GM21360 (cell line): ENCODE data around the gene C6orf132.

Experiments
- ATAC-seq: cut with Tn5 transposase; IDR thresholded peaks from one replicate; pipeline ENCODE4 v1.9.1; 2021; ENCODE audit warnings: mild to moderate bottlenecking, moderate library complexity; ENCODE audit not compliant: unreplicated experiment

The C6orf132 gene

DNA sequence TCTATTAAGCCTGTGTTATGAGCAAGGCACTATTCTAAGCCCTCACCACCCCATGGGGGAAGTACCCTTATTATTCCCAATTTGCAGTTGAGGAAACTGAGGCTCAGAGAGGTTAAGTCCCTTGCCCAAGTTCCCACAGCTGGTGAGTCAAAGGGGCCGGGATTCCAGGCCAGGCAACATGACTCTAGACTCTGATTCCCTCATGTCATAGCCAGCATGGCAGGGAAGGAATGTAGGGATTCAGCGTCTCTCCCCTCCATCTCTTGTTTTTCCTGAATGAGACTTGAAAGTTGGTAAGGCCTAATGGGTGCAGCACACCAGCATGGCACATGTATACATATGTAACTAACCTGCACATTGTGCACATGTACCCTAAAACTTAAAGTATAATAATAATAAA lies 6.7 kb downstream of the C6orf132 start:
- ATAC-seq = no peak

DNA sequence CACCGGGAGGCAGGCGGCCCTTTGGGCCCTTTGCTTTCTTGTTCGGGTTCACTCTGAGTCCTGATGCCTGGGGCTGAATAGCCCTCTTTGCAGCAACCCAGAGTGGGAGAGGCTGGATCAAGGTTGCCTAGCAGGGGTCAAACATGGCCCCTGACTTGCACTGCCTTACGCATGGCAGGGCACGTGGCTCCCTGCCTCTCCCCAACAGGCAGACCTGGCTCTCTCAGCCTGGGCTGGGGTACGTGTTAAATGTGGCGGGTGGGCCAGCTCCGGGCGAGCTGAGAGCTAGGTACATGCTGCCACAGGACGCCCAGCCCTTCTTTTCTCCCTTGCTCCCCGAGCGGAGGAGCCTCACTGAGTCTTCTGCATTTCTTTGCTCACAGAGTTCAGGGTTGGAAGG lies 7.3 kb downstream of the C6orf132 start:
- ATAC-seq = no peak

DNA sequence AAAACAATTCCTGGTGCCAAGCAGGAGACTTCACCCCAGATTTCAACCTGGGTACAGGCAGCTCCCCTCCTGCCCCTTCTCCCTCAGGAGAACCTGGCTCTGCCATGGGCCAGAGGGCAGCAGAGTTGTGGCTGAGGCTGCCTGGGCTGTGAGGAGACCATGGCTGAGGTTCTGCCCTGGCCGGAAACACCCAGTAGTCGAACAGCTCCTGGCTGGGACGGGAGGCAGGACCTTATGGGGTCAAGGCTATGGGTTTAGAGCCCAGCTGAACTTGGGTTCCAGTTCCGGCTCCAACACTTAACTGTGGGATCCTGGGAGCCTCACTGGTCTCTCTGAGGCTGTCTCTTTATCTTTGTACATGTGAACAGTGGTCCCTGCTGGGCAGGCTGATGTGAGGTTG lies 8.5 kb downstream of the C6orf132 start:
- no peak for ATAC-seq

DNA sequence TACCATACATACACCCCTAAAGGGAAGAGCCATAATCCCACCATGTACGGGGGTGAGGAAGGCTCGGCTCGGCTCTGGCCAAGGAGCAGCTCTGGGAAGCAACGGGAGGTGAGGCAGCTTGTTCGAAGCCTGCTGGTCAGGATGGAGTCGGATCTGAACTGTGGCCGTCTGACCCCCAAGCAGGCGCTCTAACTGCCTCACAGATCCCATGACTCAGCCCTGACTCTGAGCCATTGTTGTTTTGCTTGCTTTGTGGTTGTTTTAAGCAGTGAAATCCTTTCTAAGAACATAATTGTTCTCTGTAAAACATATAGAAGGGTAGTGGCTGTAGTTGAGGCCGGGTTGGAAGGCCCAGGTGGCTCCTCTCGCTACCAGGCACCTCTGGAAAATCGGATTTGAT lies 10.9 kb downstream of the C6orf132 start:
- ATAC-seq = no peak

DNA sequence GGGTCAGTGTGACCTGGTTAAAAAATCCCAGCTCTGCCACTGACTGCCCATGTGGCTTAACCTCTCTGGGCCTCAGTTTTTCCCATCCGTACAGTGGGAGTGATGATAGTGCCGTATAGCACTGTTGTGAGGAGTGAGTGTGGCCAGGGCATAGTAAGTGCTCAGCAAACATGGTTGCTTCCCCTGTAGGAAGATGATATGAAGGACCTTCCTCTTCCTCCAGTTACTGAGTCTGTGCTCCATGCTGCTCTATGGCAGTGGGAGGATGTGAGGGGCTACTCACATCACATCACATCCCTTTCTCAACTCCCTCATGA lies 13.1 kb downstream of the C6orf132 start:
- no peak for ATAC-seq

DNA sequence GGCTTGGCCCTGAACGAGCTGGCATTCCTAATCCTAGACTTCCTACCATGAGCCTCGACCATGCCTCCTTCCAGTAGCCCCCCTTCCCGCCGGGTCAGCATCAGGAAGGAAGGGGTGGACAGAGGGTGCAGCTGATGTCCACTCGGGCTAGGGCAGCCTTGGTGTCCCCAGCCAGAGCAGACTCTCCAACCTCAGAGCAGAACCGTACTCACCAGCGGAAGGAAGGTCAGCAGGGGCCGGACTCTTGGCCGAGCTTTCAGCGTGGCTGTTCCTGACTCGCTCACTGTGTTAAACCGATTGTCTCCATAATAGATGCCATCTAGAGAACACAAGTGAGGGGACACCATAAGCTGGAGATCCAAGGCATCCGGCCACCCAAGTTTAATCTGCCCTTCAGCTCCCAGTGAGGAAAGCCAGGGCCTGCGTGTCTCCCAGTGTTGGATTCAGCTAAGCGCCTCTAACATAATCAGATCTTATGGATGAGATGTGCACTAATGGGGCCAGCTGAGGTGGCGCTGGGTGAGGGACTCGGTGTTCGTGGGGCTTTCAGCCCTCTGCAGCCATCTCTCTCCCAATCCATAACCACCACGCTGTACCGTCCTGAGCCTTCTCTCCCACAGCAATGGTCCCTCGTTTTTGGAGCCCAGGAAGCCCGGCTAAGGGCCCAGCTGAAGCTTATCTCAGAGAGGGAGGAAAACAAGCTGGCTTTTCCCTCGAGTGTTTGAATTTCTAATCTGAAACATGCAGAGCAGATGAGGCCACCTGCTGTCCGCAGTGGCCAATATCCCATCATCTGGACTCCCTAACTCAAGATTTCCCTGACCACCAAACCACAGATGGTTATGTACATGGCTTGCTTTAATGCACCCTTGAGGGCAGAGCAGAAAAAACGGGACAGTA lies 13.7 kb downstream of the C6orf132 start:
- ATAC-seq = no peak

DNA sequence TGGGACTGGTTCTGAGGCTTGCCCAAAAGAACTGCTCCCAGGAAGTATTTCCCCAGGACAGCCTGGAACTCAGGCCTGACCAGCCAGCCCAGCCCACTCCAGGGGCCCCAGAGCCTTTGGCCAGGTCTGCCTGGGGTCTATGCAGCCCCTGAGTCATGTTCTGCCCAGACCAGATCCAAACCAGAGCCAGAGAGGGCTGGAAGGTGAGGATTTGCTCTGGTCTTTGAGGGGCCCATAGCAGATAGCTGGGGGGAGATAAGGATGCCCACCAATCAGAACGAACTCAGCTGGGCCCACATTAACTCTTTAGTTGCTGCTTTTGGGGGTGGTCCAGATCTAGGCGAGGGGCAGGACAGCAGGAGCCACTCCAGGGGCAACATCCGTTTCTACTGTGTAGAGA lies 16.8 kb downstream of the C6orf132 start:
- no peak for ATAC-seq

DNA sequence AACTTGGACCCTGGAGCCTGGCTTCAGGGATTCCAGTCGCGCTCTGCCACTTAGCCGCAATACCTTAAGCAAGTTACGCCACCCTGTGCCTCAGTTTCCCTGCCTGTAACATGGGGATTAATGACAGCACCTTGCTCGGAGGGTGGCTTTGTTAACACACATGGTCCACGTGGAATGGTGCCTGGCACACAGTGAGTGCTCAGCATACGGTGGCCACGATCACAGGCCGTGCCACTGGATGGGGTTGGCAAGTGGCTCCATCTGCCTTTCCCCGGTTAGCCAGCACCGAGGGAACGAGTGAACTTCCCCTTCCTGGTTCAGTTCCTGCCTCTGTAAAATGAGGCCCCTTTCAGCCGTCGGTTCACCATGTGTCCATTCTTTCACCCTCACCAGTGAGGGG lies 17.2 kb downstream of the C6orf132 start:
- ATAC-seq = no peak

DNA sequence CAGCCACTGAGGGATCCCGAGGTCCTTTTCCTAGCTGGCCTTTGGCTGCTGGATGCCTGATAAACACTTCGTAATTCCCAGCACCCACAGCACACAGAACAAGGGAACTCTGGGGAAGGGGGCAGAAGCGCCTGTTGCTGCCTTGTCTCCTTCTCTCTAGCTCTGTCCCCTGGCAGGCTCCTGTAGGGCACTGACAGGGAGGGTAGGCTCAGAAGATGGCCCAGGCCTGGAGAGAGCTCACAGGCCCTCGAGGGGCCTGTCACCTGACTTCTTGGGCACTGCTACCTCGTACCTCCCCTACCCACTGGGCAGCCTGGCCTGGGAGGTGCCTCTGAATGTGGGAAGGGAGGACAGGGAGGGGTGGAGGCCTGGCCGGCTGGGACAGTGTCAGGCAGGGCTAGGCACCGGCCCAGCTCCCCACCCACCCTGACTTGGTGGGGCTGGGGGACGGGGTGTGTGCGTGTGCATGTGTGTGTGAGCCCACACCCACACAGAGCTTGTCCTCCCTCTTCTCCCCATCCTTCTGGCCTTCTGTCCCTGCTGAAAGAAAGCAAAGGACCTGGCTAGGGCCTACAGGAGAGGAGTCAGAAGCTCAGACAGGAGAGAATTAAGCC lies 18.1 kb downstream of the C6orf132 start:
- ATAC-seq = no peak

DNA sequence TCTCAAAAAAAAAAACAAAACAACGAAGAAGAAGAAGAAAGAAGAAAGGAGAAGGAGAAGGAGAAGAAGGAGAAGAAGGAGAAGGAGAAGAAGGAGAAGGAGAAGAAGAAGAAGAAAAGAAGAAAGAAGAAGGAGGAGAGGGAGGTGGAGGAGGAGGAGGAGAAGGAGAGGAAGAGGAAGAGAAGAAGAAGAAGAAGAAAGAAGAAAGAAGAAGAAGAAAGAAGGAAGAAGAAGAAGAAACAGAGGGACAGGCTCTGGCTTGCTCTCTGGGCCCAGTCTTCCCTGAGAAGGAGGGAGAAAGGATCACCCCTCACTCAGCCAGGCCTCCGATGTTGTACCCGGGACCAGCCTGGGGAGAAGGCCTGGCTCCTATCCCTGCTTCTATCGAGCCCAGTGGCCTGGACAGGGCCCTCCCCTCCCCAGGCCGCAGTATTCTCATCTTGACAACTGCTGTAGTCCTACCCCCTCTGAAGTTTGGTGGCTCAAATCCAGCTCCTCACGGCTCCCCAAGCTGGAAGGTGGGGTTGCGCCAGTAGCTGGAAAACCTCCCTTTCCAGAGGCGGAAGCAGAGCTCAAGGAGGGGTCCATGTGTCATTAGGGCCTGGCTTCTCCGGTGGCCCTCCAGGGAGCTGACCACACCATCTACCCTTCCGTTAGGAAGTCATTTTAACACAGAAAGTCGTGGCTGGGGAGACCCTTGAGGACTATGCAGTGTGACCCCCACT lies 18.9 kb downstream of the C6orf132 start:
- no peak for ATAC-seq

DNA sequence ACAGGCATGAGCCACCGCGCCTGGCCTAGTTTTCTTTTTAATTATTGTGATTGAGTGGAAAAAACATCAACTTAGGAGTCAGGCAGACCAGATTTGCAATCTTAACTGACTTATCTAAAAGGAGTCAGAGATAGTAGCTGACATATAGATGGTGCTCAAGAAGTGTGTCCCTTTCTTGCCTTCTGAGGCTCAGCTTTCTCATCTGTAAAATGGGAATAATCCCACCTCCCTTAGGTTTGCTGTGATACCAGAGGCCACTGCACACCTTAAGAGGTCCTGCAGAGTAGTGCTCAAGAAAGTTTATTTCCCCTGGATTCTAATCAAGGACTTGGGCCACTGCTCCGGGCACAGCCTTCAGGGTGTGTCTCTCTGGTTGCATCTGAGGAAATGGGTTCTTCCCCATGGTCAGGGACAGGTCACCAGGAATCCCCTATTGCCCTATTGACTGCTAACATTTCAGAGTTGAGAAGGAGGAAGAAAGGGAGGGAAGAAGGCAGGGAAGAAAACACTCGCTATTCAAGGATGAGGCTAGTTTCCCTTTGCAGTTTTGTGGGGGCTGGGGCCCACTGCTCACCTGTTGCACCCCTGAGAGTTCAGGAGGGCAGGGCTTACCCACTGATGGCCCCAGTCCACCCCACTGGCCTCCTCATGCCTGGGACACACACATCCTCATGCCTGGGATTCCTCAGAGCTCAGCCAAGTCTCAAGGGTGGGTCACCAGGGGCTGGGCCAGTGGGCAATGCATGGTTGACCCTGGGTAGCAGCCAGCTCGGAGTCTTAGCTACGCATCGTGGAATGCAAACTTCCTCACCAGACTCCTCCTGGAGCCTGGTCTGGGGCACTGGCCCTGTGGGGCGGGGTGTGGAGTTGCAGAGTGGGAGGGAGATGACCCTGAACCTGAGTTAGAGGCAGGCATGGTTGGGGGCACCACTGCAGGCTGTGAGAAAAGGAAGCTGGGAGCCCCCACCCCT lies 21.2 kb downstream of the C6orf132 start:
- ATAC-seq = no peak

DNA sequence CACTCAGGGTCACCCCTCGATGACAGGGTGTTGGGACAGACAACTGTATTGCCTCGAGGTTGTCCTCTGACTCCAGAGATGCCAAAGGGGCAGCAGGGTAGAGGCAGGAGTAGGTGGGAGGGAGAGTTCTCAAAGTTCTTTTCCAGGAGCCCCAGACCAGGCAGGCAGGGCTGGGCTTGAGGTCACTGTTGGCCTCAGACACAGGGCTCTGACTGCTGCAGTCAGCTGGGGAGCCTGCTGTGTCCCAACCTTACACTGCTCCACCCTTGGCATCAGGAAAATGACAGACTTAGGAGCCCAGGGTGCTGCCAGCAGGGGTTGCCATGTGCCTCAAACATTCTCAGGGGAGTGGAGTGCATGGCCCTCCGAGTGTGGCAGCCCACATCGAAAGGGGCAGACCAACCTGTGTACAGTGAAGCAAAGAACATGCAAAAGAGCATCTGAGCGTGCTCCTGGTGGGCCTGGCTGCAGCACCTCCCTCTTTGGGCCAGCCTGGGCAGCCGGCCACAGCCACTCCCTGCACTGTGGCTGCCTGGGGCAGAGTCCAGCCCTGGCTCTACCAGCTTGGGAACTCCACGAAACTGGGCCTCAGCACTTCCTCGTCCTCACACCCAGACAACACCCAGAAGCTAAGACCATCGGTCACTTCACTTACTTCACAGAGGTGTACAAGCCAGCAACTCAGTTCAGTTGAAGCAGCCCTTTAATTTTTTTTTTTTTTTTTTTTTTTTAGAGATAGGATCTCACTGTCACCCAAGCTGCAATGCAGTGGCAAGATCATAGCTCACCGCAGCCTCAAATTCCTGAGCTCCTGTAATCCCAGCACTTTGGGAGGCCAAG lies 24.0 kb downstream of the C6orf132 start:
- no peak for ATAC-seq

DNA sequence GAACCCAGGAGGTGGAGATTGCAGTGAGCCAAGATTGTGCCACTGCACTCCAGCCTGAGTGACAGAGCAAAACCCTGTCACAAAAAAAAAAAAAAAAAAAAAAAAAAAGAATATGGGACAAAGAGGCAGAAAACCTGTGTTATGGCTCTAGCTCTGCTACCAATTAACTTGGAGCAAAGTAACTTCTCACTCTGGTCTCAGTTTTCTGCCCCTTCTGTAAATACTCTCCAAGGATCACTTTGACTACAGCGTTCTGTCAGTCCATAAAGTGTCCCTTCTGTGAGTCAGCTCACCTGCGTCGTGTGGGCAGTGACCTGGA lies 24.6 kb downstream of the C6orf132 start:
- ATAC-seq = no peak

DNA sequence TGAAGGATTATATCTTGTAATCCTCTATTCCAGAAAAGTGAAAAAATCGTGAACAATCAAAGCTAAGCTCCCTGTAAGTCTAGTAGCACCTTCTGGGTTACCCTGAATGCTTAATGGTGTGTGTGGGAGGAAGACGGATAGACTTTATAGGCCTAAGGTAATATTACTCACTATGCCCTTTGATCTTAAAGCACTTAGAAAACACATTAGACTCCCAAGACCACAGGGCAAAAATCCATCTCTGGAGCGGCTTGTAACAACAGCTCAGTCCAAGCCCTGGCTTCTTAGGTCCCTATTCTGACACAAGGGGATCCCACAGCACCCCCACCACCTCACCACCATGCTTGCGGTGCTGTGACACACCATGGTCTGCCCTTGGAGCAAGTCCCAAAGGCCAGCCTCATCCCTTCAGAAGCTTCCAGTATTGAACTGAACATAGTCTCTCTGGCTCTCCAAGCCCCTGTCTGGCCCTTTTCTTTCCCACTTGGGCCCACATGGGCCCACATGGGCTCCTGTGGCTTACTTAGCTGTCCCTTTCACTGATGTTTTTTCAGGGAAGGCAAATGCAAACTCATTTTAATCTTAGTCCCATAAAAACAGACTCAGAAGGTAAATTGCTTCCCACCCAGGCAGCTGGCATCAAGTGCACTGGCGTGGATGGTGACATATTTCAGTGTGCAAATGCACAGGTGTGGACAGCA lies 28.3 kb downstream of the C6orf132 start:
- ATAC-seq = no peak

DNA sequence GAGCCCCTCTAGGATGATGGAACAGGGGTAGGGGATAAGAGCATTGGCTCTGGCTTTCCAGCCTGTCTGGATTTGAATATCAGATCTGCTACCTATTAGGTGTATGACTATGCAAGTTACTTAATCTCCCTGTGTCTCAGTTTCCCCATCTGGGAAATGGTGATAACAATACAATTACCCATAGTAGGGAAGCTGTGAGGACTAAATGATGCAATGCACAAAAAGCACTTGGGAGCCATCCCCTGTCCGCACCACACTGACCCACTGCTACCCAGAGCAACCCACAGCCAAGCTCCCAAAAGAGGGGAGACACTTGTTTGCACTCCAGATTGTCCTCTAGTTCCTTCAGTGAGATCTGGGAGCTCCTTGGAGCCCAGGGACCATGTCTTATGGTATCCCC lies 30.1 kb downstream of the C6orf132 start:
- no peak for ATAC-seq

DNA sequence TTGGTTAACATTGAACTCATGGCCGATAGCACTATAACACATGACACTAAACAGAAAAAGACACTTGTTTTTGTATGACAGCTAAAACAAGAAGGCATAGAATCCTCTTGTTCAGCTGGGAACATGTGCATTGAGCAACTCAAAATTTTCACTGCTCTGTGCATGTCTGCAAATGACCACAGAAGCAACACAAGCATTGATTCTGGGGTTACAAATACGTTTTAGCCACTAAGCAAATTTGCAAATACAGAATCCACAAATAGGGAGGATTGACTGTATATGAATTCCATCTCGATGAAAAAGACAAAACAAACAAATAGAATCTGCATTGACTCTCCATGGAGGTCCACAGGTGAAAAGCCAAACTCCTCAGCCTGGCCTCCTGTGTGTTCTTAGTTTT lies 31.7 kb downstream of the C6orf132 start:
- ATAC-seq = no peak

DNA sequence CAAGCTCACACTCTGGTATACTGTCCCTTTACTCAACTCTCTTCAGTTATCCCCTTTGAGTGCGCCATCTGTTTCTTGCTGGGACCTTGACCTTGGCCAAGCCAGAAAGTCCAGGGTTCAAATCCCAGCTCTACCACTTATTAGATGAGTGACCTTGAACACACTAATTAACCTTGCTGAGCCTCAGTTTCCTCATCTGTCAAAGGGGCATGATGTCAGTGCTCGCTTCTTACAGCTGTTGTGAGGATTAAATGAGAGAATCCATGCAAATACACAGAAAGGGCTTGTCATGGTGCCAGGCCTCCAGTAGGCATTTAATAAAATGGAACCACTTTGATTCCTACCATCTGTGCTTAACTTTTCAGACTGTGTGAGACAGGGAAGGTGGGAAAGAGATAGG lies 34.3 kb downstream of the C6orf132 start:
- no peak for ATAC-seq

DNA sequence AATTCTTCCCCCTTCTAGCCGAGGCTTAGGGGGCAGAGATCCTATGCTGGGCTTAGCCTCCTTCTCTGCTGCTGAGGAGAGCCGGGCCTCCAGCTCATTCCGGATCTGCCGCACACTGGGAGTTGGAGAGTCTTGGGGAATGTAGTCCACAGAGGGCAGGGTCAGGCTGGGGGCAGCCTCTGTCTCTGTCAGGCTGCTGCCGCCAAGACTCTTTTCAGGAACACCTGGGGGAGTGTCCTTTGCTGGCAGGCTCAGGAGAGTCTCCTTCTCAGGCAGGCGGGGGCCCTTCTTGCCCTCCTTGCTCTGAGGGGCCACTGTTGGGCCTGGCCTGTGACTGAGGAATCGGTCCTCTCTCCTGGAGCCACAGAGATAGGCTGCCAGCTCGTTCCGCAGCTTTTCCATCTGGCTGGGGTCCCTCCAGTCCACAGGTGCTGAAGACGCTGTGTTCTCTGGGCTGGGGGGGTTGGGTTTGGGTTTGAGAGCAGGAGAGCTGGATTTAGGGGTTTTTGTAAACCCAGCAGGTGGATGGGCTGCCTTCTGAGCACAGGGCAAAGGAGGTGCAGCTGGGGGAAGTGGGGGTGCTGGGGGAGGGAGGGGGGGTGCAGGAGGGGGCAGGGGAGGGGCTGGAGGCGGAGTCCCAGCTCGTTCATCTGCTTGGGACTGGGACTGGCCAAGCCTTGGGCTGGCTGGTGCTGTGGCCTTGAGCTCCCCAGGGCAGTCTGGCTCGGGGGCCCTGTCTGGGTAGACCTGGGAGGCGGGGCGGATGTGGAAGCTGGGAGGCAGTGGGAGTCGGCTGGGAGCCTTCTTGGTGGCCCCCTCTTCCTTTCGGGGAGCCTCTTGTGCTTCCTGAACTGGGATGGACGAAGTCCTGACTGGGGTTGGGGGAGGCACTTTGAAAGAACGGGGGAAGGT lies 36.1 kb downstream of the C6orf132 start:
- ATAC-seq = no peak

DNA sequence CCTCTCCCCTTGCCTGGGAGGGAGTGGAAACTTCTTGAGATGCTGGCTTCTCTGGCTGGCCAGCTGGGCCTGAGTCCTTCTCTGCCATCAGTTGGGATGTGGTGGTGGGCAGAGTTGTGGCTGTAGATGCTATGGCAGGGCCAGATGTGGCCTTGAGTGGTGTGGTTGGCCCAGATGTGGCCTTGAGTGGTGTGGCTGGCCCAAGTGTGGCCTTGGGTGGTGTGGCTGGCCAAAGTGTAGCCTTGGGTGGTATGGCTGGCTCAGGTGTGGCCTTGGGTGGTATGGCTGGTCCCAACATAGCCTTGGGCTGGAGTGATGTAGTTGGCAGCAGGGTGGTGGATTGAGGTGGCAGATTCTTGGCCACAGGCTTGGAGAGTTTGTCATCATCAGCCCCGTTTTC lies 36.7 kb downstream of the C6orf132 start:
- ATAC-seq = no peak
